Nephron progenitor cell (in vitro differentiated cells): ENCODE measurements around the gene NVL.

Source experiments
- DNase-seq: peaks from one replicate; pipeline ENCODE4 v3.0.0; 2021
- H3K27ac Mint-ChIP-seq: 2 replicates; pipeline ENCODE4 v1.8.0; 2021; ENCODE audit warnings: mild to moderate bottlenecking, moderate library complexity, mixed read lengths
- H3K27me3 Mint-ChIP-seq: 2 replicates; pipeline ENCODE4 v1.8.0; 2021; ENCODE audit warnings: mild to moderate bottlenecking, low read depth, mixed read lengths; ENCODE audit not compliant: poor library complexity
- H3K36me3 Mint-ChIP-seq: 2 replicates; pipeline ENCODE4 v1.8.0; 2021; ENCODE audit warnings: low read depth, mixed read lengths
- H3K4me1 Mint-ChIP-seq: 2 replicates; pipeline ENCODE4 v1.8.0; 2021; ENCODE audit warnings: mixed read lengths
- H3K4me3 Mint-ChIP-seq: 2 replicates; pipeline ENCODE4 v1.8.0; 2021; ENCODE audit warnings: mild to moderate bottlenecking, moderate library complexity, mixed read lengths
- H3K9me3 Mint-ChIP-seq: 2 replicates; pipeline ENCODE4 v1.8.0; 2021; ENCODE audit warnings: mild to moderate bottlenecking, moderate library complexity, mixed read lengths
- TF ChIP-seq, protein P1 (sequence below): fragments of 200-600 bp; sonication (generic); IDR thresholded peaks from 2 replicates; pipeline ENCODE4 v1.5.0; 2021; ENCODE audit warnings: antibody characterized with exemption

Gene NVL

DNA sequence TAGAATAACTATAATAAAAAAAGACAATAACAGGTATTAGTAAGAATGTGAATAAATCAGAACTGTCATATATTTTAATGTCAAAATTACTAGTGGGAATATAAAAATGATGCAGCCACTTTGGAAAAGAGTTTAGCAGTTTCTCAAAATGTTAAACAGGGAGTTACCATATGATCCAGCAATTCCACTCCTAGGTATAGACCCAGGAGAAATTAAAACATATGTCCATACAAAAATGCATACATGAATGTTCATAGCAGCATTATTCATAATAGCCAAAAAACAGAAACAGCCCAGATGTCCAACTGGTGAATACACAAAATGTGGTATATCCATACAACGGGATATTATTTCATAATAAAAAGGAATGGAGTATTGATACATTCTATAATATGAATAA lies 71.6 kb downstream of the NVL start:
- no peaks in the 10 kb centered on the region for H3K9me3 Mint-ChIP-seq
- no peak overlapping the region for H3K4me3 Mint-ChIP-seq
- no peak for DNase-seq
- no peak overlapping the region for H3K27ac Mint-ChIP-seq
- TF ChIP-seq, protein P1, sequence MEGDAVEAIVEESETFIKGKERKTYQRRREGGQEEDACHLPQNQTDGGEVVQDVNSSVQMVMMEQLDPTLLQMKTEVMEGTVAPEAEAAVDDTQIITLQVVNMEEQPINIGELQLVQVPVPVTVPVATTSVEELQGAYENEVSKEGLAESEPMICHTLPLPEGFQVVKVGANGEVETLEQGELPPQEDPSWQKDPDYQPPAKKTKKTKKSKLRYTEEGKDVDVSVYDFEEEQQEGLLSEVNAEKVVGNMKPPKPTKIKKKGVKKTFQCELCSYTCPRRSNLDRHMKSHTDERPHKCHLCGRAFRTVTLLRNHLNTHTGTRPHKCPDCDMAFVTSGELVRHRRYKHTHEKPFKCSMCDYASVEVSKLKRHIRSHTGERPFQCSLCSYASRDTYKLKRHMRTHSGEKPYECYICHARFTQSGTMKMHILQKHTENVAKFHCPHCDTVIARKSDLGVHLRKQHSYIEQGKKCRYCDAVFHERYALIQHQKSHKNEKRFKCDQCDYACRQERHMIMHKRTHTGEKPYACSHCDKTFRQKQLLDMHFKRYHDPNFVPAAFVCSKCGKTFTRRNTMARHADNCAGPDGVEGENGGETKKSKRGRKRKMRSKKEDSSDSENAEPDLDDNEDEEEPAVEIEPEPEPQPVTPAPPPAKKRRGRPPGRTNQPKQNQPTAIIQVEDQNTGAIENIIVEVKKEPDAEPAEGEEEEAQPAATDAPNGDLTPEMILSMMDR, result no peak
- H3K4me1 Mint-ChIP-seq, result peaks cover 19% of the 10 kb centered on the region
- no peaks in the 10 kb centered on the region for H3K27me3 Mint-ChIP-seq
- peaks cover 70% of the 10 kb centered on the region for H3K36me3 Mint-ChIP-seq

DNA sequence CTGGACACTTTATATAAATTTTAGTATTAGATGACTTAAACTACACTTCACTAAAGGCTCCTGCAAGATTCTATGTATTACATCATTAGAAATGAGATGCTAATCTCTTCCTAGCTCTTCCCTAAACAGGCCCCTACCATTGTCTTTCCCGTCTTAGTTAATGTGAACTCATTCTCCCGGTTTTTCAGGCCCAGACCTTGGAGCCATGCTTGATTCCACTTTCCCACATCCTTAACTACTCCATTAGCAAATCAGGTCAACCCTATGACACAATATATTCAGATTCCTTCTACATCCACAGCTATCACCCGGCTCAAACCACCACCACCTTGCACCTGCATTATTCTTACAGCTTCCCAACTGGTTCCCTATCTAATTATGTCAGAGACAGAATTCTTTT lies 73.3 kb downstream of the NVL start:
- no peak for DNase-seq
- Mint-ChIP-seq H3K9me3 (no peaks in the 10 kb centered on the region), H3K27ac (no peak overlapping the region), H3K4me1 (peaks cover 12% of the 10 kb centered on the region), H3K4me3 (no peak overlapping the region), H3K36me3 (peaks cover 63% of the 10 kb centered on the region), H3K27me3 (no peaks in the 10 kb centered on the region)
- TF ChIP-seq, protein P1, result no peak

DNA sequence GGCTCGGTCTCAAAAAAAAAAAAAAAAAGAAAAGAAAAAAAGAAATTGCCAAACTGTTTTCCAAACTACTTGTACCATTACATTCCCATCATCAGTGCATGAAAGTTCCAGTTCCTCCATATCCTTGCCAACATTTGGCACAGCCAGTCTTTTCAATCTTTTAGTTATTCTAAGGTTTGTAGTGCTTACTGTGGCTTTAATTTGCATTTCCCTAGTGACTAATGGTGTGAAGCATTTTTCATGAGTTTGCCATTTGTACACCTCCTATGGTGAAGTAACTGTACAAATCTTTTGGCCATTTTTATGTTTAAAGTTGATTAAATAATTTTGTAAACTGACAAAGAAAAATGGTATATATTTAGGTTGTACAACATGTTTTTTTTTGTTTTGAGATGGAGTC lies 76.3 kb downstream of the NVL start:
- H3K27ac Mint-ChIP-seq, result no peak overlapping the region
- H3K4me3 Mint-ChIP-seq, result no peak overlapping the region
- H3K9me3 Mint-ChIP-seq, result no peaks in the 10 kb centered on the region
- no peaks in the 10 kb centered on the region for H3K27me3 Mint-ChIP-seq
- H3K36me3 Mint-ChIP-seq, result peaks cover 53% of the 10 kb centered on the region
- H3K4me1 Mint-ChIP-seq, result peaks cover 9% of the 10 kb centered on the region
- DNase-seq, result no peak
- TF ChIP-seq, protein P1, result no peak

DNA sequence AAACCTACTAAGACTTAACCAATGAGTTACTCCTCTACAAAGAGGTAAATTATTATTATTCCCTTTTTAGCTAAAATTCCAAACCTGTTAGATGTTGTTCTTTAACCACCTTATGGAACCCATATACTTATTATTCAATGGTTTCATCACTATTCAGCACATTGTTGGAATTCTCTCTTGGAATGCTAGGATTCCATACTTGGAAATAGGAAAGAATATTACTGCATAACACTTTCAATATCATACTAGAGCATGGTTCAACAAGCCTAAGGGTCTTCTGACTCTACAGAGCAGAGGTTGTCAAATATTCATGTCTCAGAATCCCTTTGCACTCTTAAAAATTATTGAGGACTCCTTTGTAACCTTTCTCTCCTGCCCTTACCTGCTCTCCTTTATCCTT lies 77.5 kb downstream of the NVL start:
- Mint-ChIP-seq H3K27me3 (no peaks in the 10 kb centered on the region), H3K4me3 (no peak overlapping the region), H3K36me3 (peaks cover 53% of the 10 kb centered on the region), H3K27ac (no peak overlapping the region), H3K9me3 (no peaks in the 10 kb centered on the region), H3K4me1 (peaks cover 9% of the 10 kb centered on the region)
- DNase-seq, result no peak
- TF ChIP-seq, protein P1, result no peak

DNA sequence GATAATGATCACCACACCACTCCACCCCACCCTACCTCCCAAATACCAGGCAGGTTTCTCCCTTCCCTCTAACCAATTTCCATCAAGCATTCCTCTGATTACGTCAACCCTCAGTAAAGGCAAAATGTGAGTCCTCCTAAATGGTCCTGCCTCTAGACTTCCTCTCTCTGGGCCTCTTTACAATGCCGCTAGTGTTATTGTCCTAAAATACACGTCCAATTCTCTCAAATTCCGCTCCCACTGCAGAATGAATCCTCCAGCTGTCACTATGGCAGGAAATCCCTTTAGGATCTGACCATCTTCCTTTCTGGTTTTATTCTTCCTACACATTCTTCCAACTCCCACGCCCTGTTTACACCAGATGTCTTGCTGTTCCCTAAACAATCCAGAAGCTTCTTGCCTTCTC lies 78.2 kb downstream of the NVL start:
- TF ChIP-seq, protein P1, result no peak
- Mint-ChIP-seq H3K4me3 (no peak overlapping the region), H3K36me3 (peaks cover 50% of the 10 kb centered on the region), H3K27ac (peak overlapping the region; percentile 34), H3K9me3 (no peaks in the 10 kb centered on the region), H3K27me3 (no peaks in the 10 kb centered on the region), H3K4me1 (peaks cover 9% of the 10 kb centered on the region)
- no peak for DNase-seq

DNA sequence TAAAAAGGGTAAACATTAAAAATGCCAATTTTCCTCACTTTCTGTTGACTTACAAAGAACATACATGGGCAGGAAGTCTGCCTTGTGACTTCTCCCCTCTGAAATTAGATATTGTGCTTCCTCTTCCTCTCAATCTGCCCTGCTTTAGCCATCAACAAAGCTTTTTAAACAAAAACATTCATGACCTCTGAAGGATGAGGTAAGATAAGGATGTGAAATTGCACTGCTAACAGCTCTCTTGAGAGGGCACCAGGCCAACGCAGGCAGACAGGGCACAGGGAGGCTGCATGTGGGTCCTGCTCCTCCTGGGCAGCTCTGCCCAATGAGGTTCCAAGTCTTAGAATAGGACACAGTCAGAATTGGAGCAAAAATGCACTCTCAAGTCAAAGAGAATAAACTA lies 84.8 kb downstream of the NVL start:
- DNase-seq, result no peak
- Mint-ChIP-seq H3K36me3 (peaks cover 51% of the 10 kb centered on the region), H3K9me3 (no peaks in the 10 kb centered on the region), H3K27me3 (no peaks in the 10 kb centered on the region), H3K27ac (peak overlapping the region; percentile 97), H3K4me3 (no peak overlapping the region), H3K4me1 (peaks cover 6% of the 10 kb centered on the region)
- TF ChIP-seq, protein P1, result no peak
